Testis (tissue), 2 donors: ENCODE measurements around the gene PCGF1.

ENCODE experiments used
- POLR2A ChIP-seq: fragments of 450-650 bp; IDR thresholded peaks from one replicate; pipeline ENCODE4 v1.6.1; 2017; ENCODE audit warnings: antibody characterized with exemption, mild to moderate bottlenecking, moderate library complexity
- TF ChIP-seq, protein P1 (sequence below), 3 experiments: fragments of 450-650 bp in 2 of 3; fragments of 200-600 bp in 1 of 3; sonication (generic) in 1 of 3; IDR thresholded peaks; one replicate each; pipeline ENCODE4 v1.5.1; 2016 to 2019; ENCODE audit warnings: antibody characterized with exemption in 3 of 3, mild to moderate bottlenecking in 2 of 3, moderate library complexity in 1 of 3

DNA sequence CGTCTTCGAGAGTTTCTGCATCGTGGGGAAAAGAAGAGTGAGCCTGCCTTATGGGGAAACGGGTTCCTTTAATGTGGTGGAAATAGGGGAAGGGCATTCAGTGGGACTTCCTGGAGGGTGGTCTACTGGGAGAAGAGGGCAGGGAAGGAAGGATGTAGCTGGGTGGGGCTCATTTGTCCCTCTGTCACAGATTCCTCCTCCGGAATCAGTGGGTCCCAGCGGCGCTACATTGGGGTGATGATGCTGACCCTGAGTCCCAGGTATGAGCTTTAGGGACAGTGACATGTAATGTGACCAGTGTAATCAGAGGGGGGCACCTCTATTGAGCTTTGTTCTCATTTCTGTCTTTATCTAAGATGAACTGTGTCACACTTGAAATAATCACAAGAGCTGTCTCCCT is 24.2 kb upstream of the PCGF1 start:
- TF ChIP-seq, protein P1, sequence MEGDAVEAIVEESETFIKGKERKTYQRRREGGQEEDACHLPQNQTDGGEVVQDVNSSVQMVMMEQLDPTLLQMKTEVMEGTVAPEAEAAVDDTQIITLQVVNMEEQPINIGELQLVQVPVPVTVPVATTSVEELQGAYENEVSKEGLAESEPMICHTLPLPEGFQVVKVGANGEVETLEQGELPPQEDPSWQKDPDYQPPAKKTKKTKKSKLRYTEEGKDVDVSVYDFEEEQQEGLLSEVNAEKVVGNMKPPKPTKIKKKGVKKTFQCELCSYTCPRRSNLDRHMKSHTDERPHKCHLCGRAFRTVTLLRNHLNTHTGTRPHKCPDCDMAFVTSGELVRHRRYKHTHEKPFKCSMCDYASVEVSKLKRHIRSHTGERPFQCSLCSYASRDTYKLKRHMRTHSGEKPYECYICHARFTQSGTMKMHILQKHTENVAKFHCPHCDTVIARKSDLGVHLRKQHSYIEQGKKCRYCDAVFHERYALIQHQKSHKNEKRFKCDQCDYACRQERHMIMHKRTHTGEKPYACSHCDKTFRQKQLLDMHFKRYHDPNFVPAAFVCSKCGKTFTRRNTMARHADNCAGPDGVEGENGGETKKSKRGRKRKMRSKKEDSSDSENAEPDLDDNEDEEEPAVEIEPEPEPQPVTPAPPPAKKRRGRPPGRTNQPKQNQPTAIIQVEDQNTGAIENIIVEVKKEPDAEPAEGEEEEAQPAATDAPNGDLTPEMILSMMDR (IDR thresholded peaks at IDR 0.05) = no peak
- no peak for TF ChIP-seq POLR2A
